SK-N-SH treated with all-trans-retinoic acid at 6 μM for 48 hours (cell line): Measurements from ENCODE around the gene CYSRT1.

Source experiments
- ATAC-seq: fragments of 200-7000 bp; cut with Tn5 transposase; 3 replicates; pipeline ENCODE4 v1.9.1; 2020; ENCODE audit warnings: mild to moderate bottlenecking, moderate library complexity
- ARNTL ChIP-seq: fragments of 450-650 bp; formaldehyde crosslinking; IDR thresholded peaks from 2 replicates; pipeline ENCODE4 v1.5.0; 2020; ENCODE audit warnings: low read depth, mild to moderate bottlenecking, moderate library complexity, borderline replicate concordance
- CSDC2 ChIP-seq: fragments of 250-450 bp; sonication (Bioruptor Pico); IDR thresholded peaks from 2 replicates; pipeline ENCODE4 v1.5.0; 2020; ENCODE audit warnings: mild to moderate bottlenecking, moderate library complexity
- ESRRG ChIP-seq: fragments of 250-450 bp; sonication (Bioruptor Pico); IDR thresholded peaks from 2 replicates; pipeline ENCODE4 v1.6.1; 2021; ENCODE audit warnings: mild to moderate bottlenecking
- GLIS3 ChIP-seq: fragments of 250-450 bp; sonication (Bioruptor Pico); IDR thresholded peaks from 2 replicates; pipeline ENCODE4 v1.5.0; 2020; ENCODE audit warnings: mild to moderate bottlenecking, moderate library complexity
- OSR1 ChIP-seq: fragments of 250-450 bp; sonication (Bioruptor Pico); IDR thresholded peaks from 2 replicates; pipeline ENCODE4 v1.8.0; 2022; ENCODE audit warnings: moderate library complexity, mild to moderate bottlenecking, inconsistent platforms
- PPARA ChIP-seq: fragments of 250-450 bp; sonication (Bioruptor Pico); IDR thresholded peaks from 2 replicates; pipeline ENCODE4 v1.5.0; 2020; ENCODE audit warnings: mild to moderate bottlenecking, borderline replicate concordance
- RARB ChIP-seq: fragments of 250-450 bp; sonication (Bioruptor Pico); IDR thresholded peaks from 2 replicates; pipeline ENCODE4 v1.8.0; 2021; ENCODE audit warnings: mild to moderate bottlenecking, moderate library complexity
- SNAI2 ChIP-seq: fragments of 250-450 bp; sonication (Bioruptor Pico); IDR thresholded peaks from 2 replicates; pipeline ENCODE4 v1.5.0; 2020; ENCODE audit warnings: mild to moderate bottlenecking, moderate library complexity
- TCF4 ChIP-seq: fragments of 250-450 bp; sonication (Bioruptor Pico); IDR thresholded peaks from 2 replicates; pipeline ENCODE4 v1.8.0; 2021; ENCODE audit warnings: mild to moderate bottlenecking, moderate library complexity, borderline replicate concordance
- TOX ChIP-seq: fragments of 250-450 bp; sonication (Bioruptor Pico); IDR thresholded peaks from 2 replicates; pipeline ENCODE4 v1.8.0; 2021; ENCODE audit warnings: mild to moderate bottlenecking, moderate library complexity, borderline replicate concordance
- ZC3H10 ChIP-seq: fragments of 250-450 bp; sonication (Bioruptor Pico); IDR thresholded peaks from 2 replicates; pipeline ENCODE4 v1.5.1; 2021; ENCODE audit warnings: mild to moderate bottlenecking, moderate library complexity
- ZFP3 ChIP-seq: fragments of 250-450 bp; sonication (Bioruptor Pico); IDR thresholded peaks from 2 replicates; pipeline ENCODE4 v1.5.0; 2020; ENCODE audit warnings: mild to moderate bottlenecking, moderate library complexity
- ZFP30 ChIP-seq: fragments of 450-650 bp; formaldehyde crosslinking; IDR thresholded peaks from 2 replicates; pipeline ENCODE4 v1.5.0; 2022; ENCODE audit warnings: mild to moderate bottlenecking, moderate library complexity
- ZNF565 ChIP-seq: fragments of 450-650 bp; formaldehyde crosslinking; conservative IDR thresholded peaks from 2 replicates; pipeline ENCODE4 v1.5.0; 2020; ENCODE audit warnings: low read depth, mild to moderate bottlenecking, moderate library complexity
- ZNF70 ChIP-seq: fragments of 450-650 bp; formaldehyde crosslinking; IDR thresholded peaks from 2 replicates; pipeline ENCODE4 v1.5.0; 2020; ENCODE audit warnings: mild to moderate bottlenecking, moderate library complexity
- TF ChIP-seq, protein P1 (sequence below): fragments of 250-450 bp; sonication (Bioruptor Pico); IDR thresholded peaks from 2 replicates; pipeline ENCODE4 v1.5.0; 2020; ENCODE audit warnings: mild to moderate bottlenecking, moderate library complexity
- TF ChIP-seq, protein P2 (sequence below): fragments of 250-450 bp; sonication (Bioruptor Pico); IDR thresholded peaks from 2 replicates; pipeline ENCODE4 v1.8.0; 2021; ENCODE audit warnings: low read depth, mild to moderate bottlenecking, moderate library complexity, borderline replicate concordance
- TF ChIP-seq, protein P3 (sequence below): fragments of 250-450 bp; sonication (Bioruptor Pico); IDR thresholded peaks from 2 replicates; pipeline ENCODE4 v1.5.1; 2020; ENCODE audit warnings: low read depth, mild to moderate bottlenecking, moderate library complexity
- TF ChIP-seq, protein P4 (sequence below): fragments of 250-450 bp; sonication (Bioruptor Pico); IDR thresholded peaks from 2 replicates; pipeline ENCODE4 v1.5.1; 2021; ENCODE audit warnings: mild to moderate bottlenecking, moderate library complexity
- TF ChIP-seq, protein P5 (sequence below): fragments of 250-450 bp; sonication (Bioruptor Pico); IDR thresholded peaks from 2 replicates; pipeline ENCODE4 v1.8.0; 2020; ENCODE audit warnings: mild to moderate bottlenecking, moderate library complexity, borderline replicate concordance

CYSRT1 gene

DNA sequence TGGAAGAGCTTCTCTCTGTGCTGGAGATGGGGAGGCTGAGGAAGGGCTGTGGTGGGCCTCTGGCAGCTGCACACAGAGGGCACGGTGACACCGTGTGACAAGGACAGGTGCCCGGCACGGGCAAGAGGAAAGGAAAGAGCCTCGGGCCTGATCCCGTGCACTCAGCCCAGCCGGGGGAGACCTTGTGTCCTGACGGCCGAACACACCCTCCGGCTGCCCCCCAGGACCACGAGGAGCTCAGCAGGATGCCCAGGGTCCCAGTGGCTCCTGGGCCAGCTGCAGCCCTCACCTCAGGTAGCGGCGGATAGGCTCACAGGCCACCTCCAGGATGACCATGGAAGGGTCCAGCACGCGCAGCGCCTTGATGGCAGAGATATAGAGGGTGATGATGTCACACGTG is 42.1 kb upstream of the CYSRT1 start:
- TF ChIP-seq ESRRG (no peak), PPARA (CRISPR knock-in tag) (no peak), ZC3H10 (CRISPR knock-in tag) (no peak), ZNF70 (CRISPR knock-in tag) (no peak), GLIS3 (CRISPR knock-in tag) (no peak), OSR1 (no peak), ZNF565 (CRISPR knock-in tag) (no peak)
- TF ChIP-seq, protein P1, sequence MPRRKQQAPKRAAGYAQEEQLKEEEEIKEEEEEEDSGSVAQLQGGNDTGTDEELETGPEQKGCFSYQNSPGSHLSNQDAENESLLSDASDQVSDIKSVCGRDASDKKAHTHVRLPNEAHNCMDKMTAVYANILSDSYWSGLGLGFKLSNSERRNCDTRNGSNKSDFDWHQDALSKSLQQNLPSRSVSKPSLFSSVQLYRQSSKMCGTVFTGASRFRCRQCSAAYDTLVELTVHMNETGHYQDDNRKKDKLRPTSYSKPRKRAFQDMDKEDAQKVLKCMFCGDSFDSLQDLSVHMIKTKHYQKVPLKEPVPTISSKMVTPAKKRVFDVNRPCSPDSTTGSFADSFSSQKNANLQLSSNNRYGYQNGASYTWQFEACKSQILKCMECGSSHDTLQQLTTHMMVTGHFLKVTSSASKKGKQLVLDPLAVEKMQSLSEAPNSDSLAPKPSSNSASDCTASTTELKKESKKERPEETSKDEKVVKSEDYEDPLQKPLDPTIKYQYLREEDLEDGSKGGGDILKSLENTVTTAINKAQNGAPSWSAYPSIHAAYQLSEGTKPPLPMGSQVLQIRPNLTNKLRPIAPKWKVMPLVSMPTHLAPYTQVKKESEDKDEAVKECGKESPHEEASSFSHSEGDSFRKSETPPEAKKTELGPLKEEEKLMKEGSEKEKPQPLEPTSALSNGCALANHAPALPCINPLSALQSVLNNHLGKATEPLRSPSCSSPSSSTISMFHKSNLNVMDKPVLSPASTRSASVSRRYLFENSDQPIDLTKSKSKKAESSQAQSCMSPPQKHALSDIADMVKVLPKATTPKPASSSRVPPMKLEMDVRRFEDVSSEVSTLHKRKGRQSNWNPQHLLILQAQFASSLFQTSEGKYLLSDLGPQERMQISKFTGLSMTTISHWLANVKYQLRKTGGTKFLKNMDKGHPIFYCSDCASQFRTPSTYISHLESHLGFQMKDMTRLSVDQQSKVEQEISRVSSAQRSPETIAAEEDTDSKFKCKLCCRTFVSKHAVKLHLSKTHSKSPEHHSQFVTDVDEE (CRISPR knock-in tag), result no peak
- TF ChIP-seq, protein P2, sequence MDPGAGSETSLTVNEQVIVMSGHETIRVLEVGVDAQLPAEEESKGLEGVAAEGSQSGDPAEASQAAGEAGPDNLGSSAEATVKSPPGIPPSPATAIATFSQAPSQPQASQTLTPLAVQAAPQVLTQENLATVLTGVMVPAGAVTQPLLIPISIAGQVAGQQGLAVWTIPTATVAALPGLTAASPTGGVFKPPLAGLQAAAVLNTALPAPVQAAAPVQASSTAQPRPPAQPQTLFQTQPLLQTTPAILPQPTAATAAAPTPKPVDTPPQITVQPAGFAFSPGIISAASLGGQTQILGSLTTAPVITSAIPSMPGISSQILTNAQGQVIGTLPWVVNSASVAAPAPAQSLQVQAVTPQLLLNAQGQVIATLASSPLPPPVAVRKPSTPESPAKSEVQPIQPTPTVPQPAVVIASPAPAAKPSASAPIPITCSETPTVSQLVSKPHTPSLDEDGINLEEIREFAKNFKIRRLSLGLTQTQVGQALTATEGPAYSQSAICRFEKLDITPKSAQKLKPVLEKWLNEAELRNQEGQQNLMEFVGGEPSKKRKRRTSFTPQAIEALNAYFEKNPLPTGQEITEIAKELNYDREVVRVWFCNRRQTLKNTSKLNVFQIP (CRISPR knock-in tag), result no peak
- TF ChIP-seq, protein P3, sequence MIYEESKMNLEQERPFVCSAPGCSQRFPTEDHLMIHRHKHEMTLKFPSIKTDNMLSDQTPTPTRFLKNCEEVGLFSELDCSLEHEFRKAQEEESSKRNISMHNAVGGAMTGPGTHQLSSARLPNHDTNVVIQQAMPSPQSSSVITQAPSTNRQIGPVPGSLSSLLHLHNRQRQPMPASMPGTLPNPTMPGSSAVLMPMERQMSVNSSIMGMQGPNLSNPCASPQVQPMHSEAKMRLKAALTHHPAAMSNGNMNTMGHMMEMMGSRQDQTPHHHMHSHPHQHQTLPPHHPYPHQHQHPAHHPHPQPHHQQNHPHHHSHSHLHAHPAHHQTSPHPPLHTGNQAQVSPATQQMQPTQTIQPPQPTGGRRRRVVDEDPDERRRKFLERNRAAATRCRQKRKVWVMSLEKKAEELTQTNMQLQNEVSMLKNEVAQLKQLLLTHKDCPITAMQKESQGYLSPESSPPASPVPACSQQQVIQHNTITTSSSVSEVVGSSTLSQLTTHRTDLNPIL (CRISPR knock-in tag), result no peak
- no peak for ATAC-seq

DNA sequence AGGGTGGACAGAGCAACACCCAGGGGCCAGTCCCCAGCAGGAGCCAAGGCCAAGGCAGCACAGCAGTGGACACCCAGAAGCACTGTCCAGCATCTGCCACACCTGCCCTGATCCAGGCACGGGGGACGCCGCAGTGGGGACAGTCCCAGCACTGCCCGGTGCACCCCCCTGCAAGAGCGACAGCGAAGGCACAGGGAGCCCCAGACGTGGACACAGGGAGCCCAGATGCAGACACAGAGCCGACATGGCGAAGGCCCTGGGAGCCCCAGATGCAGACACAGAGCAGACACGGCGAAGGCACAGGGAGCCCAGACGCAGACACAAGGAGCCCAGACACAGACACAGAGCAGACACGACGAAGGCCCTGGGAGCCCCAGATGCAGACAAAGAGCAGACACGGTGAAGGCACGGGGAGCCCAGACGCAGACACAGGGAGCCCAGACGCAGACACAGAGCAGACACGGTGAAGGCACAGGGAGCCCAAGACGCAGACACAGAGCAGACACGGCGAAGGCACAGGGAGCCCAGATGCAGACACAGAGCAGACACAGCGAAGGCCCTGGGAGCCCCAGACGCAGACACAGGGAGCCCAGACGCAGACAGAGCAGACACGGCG is 40.9 kb upstream of the CYSRT1 start:
- TF ChIP-seq GLIS3 (CRISPR knock-in tag) (no peak), CSDC2 (CRISPR knock-in tag) (no peak), ZNF70 (CRISPR knock-in tag) (no peak), OSR1 (no peak), TCF4 (CRISPR knock-in tag) (no peak), ZFP30 (CRISPR knock-in tag) (no peak), ARNTL (CRISPR knock-in tag) (no peak), ESRRG (no peak)
- TF ChIP-seq, protein P3 (CRISPR knock-in tag), result no peak
- TF ChIP-seq, protein P4, sequence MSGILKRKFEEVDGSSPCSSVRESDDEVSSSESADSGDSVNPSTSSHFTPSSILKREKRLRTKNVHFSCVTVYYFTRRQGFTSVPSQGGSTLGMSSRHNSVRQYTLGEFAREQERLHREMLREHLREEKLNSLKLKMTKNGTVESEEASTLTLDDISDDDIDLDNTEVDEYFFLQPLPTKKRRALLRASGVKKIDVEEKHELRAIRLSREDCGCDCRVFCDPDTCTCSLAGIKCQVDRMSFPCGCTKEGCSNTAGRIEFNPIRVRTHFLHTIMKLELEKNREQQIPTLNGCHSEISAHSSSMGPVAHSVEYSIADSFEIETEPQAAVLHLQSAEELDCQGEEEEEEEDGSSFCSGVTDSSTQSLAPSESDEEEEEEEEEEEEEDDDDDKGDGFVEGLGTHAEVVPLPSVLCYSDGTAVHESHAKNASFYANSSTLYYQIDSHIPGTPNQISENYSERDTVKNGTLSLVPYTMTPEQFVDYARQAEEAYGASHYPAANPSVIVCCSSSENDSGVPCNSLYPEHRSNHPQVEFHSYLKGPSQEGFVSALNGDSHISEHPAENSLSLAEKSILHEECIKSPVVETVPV (CRISPR knock-in tag), result no peak
- ATAC-seq, result no peak

DNA sequence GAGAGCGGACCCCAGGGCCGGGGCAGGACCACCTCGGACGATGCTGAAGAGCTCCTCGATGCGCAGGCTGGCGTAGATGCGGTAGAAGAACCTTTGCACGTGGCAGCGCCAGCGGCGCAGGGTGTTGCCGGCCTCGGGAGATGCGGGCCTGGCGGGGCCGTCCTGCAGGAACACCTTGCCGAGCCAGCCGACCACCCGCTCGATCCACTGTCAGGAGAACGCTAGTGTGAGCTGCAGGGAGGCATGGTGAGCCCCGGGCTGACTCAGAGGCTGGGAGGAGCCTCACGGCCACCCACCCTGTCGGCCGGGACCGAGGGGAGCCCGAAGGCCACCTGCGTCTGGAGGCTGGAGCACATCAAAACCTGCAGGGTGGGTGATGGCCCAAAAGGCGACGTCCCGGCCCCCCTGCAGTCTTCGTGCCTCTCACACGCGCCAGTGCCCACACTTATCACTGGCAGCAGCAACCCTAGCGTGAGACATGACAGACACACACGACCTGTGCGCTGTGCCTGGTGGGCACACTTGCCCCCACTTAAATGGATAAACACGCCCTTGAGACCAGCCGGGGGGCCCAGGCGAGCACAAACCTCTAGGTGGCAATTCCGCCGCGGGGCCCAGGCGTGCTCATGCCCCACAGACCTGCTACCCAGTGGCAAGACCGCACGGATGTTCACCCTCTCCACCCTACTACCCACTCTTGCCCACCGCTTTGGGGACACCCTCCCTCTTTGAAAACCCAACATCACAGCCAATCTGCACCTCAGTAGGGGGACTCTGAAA is 39.9 kb upstream of the CYSRT1 start:
- TF ChIP-seq TOX (no peak), CSDC2 (CRISPR knock-in tag) (no peak)

DNA sequence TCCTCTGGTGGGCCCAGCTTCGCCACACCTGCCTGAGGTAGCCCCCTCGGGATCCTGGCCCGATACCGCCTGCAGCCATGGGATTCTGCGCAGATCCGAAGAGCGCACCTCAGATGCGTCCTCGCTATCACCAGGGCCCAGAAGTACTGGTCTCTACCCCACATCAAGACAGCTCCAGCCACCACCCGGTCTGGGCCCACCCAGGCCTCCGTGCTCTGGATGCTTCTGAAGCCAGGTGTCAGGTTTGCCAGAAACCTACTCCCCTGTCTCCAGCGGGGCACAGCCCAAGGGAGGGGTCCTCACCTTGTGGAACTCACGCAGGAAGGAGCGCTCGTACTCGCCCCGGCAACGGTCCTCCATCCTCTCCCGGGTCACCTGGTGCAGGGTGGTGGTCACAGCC is 39.1 kb upstream of the CYSRT1 start:
- ATAC-seq, result no peak
- TF ChIP-seq ZFP3, result no peak
- TF ChIP-seq, protein P2 (CRISPR knock-in tag), result no peak
- TF ChIP-seq, protein P5, sequence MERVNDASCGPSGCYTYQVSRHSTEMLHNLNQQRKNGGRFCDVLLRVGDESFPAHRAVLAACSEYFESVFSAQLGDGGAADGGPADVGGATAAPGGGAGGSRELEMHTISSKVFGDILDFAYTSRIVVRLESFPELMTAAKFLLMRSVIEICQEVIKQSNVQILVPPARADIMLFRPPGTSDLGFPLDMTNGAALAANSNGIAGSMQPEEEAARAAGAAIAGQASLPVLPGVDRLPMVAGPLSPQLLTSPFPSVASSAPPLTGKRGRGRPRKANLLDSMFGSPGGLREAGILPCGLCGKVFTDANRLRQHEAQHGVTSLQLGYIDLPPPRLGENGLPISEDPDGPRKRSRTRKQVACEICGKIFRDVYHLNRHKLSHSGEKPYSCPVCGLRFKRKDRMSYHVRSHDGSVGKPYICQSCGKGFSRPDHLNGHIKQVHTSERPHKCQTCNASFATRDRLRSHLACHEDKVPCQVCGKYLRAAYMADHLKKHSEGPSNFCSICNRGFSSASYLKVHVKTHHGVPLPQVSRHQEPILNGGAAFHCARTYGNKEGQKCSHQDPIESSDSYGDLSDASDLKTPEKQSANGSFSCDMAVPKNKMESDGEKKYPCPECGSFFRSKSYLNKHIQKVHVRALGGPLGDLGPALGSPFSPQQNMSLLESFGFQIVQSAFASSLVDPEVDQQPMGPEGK (CRISPR knock-in tag), result no peak
- TF ChIP-seq RARB (CRISPR knock-in tag), result no peak
- no peak for TF ChIP-seq SNAI2 (CRISPR knock-in tag)
- TF ChIP-seq TOX, result no peak
- no peak for TF ChIP-seq TCF4 (CRISPR knock-in tag)

More for the DNA sequence above, 39.9 kb upstream of the CYSRT1 start:
- ATAC-seq, result no peak
